Measurements from ENCODE around the gene TIMP1. TPM values are rescaled to one million over a fixed set of nuclear protein-coding genes. Genes with fewer than 3 reads are reported as not detected.
A peak's percentile ranks its signal among the peaks of the same experiment; 100 is the strongest.

Gene TIMP1
- total RNA-seq, 1 experiment from 2014 or later: 333 TPM

- H3K9me3 ChIP-seq: no peaks in the 10 kb centered on the region
- no peaks in the 10 kb centered on the region for H3K27me3 ChIP-seq
- DNase-seq: no peak
- H3K4me3 ChIP-seq: no peak overlapping the region
- no peaks in the 10 kb centered on the region for H3K36me3 ChIP-seq
Measured at GRCh38 chrX:47618923-47619485, 36.8 kb downstream of the TIMP1 start.

DNA sequence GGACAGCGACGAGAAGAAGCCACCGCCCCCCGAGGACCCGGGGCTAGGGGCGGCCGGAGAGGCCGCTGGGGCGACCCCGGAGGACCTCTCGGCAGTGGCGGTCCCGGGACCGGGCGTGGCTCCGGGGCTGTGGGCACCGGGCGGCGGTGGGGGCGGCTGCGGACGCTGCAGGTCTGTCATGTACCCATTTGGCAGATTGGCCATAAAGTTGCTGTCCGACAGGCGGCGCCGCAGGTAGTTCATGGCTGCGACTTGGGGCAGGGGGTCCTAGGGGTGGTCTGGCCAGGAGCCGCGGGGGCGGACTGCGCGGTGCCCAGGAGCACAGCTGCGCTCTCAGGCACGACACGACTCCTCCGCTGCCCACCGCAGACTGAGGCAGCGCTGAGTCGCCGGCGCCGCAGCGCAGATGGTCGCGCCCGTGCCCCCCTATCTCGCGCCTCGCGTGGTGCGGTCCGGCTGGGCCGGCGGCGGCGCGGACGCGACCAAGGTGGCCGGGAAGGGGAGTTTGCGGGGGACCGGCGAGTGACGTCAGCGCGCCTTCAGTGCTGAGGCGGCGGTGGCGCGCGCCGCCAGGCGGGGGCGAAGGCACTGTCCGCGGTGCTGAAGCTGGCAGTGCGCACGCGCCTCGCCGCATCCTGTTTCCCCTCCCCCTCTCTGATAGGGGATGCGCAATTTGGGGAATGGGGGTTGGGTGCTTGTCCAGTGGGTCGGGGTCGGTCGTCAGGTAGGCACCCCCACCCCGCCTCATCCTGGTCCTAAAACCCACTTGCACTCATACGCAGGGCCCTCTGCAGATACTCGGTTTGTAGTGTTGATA is 37.5 kb downstream of the TIMP1 start, which contains the start of gene SYN1:
SYN1 (minus strand) TSS at position 372 of the 817 bp plus-strand sequence; CDS start at position 243, 129 bp downstream.
- no peaks in the 10 kb centered on the region for H3K27me3 ChIP-seq
- H3K4me3 ChIP-seq: peak within 1 kb of the TSS; percentile 18; the same call in 1 of the 2 replicates
- DNase-seq: peak; percentile 72
- H3K9me3 ChIP-seq: no peaks in the 10 kb centered on the region
- H3K36me3 ChIP-seq: no peaks in the 10 kb centered on the region

- Histone ChIP-seq H3K9me3 (no peaks in the 10 kb centered on the region), H3K4me3 (no peak overlapping the region), H3K36me3 (no peaks in the 10 kb centered on the region), H3K27me3 (no peaks in the 10 kb centered on the region)
- no peak for DNase-seq
Measured at GRCh38 chrX:47620303-47620685, 38.1 kb downstream of the TIMP1 start.

DNA sequence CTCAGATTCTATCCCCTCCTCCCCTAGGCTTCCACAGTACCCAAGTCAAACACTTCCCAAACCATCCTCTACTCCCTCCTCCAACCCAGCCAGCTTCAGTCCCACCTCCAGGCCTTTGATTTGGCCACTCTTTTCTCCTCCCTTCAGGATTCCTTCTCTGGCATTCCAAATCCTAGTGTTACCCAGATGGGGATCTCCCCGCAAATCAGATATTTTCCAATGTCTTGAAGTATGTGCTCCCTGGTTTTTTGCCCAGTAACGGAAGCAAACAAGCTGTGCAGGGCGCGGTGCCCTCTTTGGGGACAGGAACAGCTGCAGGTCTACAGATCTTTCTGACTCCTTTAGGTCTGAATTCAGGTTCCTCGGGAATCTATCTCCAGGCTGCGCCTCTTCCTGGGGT is 39.6 kb downstream of the TIMP1 start:
- Histone ChIP-seq H3K27me3 (no peaks in the 10 kb centered on the region), H3K4me3 (no peak overlapping the region), H3K9me3 (no peaks in the 10 kb centered on the region), H3K36me3 (no peaks in the 10 kb centered on the region)
- DNase-seq: no peak

DNA sequence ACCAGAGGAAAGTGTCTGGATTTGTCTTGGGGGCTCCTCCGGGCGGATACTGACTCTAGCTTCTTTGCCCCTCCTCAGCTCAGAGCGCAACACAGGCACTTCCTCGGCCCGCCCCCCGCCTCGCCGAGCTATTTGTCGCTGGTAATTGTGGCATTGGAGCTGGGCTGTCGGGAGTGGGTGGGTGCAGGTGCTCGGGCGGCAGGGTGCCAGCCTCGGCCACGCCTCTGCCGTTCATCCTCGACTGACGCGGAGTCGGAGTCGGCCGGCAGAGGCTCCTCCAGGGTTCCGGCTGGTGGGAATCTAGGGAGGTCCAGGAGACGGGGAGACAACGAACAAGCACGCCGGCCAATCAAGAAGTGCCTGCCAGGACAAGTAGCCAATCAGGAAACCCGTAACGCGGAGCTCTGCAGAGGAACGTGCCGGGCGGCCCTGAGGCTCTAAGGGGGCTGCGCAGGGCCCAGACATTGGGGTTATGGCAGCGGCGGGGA is 41.3 kb downstream of the TIMP1 start:
- H3K27me3 ChIP-seq: no peaks in the 10 kb centered on the region
- H3K9me3 ChIP-seq: no peaks in the 10 kb centered on the region
- H3K36me3 ChIP-seq: no peaks in the 10 kb centered on the region
- DNase-seq: peak; percentile 40
- no peak overlapping the region for H3K4me3 ChIP-seq

GRCh38 chrX:47625365-47625764 is 43.1 kb downstream of the TIMP1 start:
- Histone ChIP-seq H3K9me3 (no peaks in the 10 kb centered on the region), H3K4me3 (no peak overlapping the region), H3K27me3 (no peaks in the 10 kb centered on the region), H3K36me3 (no peaks in the 10 kb centered on the region)
- no peak for DNase-seq

DNA sequence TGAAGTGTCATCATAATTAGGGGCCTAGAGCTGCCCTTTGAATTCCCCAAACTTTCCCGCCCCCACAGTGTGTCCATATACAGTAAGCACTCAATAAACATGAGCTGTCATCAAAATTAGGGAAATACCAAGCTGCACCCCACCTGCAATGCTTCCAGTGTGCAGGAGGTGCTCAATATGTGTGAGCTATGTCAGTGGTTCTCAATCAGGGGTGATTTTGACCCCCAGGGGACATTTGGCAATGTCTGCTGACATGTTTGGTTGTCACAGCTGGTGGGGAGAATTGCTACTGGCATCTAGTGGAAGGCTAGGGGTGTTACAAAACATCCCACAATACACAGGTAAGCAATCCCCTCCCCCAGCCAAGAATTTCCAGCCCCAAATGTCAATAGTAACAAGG is 46.7 kb downstream of the TIMP1 start:
- H3K27me3 ChIP-seq: no peaks in the 10 kb centered on the region
- DNase-seq: no peak
- H3K4me3 ChIP-seq: no peak overlapping the region

DNA sequence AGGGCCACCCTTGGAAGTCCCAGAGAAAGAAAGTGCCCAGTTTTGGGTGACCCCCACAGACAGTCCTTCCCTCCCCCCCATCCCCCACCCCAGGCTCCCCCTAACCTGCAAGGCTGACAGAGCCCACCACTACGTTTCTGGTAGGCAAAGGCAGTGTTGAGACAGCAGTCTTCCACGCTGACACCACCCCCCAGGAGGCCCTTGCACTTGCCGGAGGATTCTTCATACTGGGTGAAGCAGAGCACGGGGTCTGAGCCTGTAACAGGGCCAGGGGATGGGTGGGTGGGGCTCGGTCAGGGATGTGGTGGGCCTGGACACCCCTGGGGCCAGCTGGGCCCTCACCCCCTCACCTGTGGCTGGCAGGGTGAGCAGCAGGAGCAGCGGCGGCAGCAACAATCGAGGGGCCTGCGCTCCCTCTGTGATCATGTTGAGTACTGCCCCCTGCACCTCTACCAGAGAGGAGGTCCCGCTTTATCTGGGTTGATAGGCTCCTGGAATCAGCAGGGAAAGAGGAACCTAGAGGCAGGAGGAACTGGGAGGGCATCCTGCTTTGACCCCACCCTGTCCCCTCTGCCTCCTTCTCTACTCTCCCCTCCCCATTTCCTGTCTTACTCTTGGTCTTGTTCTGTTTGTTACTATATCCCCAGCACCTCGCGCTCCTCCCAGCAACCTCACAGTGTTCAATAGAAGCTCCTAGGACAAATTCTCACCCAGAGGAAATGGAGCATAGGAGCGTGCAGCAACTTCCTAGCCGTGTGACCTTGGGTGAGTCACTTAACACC is 47.4 kb downstream of the TIMP1 start, which contains the start of gene CFP:
CFP (minus strand) TSS at position 512 of the 782 bp plus-strand sequence; CDS start at position 426, 86 bp downstream.
- H3K9me3 ChIP-seq: no peaks in the 10 kb centered on the region
- no peaks in the 10 kb centered on the region for H3K27me3 ChIP-seq
- no peak within 1 kb of the TSS for H3K4me3 ChIP-seq
- no peaks in the 10 kb centered on the region for H3K36me3 ChIP-seq
- no peak for DNase-seq

More for the DNA sequence above, 46.7 kb downstream of the TIMP1 start:
- Histone ChIP-seq H3K36me3 (no peaks in the 10 kb centered on the region), H3K9me3 (no peaks in the 10 kb centered on the region)

DNA sequence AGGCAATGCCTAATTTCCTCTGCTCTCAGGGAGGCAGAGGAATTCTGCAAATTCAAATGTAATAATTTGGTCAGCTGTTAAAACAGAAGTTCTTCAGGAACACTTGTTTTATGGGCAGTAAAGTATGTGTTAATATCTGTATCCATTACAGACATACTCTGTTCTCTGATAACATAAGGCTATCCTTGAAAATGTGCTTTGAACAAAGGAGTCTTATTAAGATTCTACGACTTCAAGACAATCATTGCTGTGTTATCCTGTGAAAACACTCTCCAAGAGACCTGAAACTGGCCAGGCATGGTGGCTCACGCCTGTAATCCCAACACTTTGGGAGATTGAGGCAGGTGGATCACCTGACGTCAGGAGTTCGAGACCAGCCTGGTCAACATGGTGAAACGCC is 49.4 kb downstream of the TIMP1 start:
- H3K9me3 ChIP-seq: no peaks in the 10 kb centered on the region
- no peaks in the 10 kb centered on the region for H3K27me3 ChIP-seq
- no peaks in the 10 kb centered on the region; the same call in 1 of the 2 replicates for H3K36me3 ChIP-seq
- H3K4me3 ChIP-seq: no peak overlapping the region
- no peak for DNase-seq

- Histone ChIP-seq H3K4me3 (no peak overlapping the region), H3K36me3 (no peaks in the 10 kb centered on the region; the same call in 1 of the 2 replicates), H3K9me3 (no peaks in the 10 kb centered on the region), H3K27me3 (no peaks in the 10 kb centered on the region)
- no peak for DNase-seq
Measured at GRCh38 chrX:47632666-47633065, 50.4 kb downstream of the TIMP1 start.

DNA sequence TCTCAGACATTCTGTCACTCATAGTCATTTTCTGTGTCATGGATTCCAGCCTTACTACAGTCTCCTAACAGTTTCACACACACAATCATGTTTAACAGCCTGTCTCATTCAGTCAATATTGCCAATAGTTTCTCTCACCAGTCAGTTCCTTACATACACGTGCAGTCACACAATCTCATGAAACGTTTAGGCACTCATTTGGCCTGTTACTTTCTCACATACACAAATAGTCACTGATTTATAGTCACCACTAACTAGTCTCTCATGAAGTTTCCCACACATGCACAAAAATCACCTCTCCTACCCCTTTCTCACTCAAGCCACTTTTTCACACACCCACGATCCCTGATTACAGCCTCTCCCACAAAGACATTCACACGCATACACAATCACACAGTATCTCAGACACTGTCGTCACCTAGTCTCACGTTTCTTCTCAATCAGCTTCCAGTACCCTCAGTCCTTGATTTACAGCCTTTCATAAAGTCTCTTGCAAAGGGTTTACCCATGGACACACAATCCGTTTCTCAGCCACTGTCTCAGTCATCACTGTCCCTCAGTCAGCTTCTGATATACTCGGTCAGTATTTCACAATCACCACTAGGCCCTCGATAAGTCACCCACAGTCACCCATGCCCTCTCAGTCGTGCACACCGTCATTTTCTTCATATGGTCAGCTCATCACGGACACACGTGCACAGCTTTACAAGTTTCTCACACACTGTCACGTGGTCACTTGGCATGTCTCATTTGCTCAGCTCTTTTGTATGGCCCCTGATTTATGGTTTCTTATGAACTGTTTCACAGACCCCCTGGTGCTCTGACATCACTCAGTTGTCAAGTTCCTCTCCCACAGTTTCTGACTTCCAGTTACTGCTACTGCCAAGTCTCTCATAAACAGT is 51.7 kb downstream of the TIMP1 start:
- Histone ChIP-seq H3K27me3 (no peaks in the 10 kb centered on the region), H3K4me3 (no peak overlapping the region), H3K36me3 (no peaks in the 10 kb centered on the region; the same call in 1 of the 2 replicates), H3K9me3 (no peaks in the 10 kb centered on the region)
- no peak for DNase-seq

GRCh38 chrX:47634871-47635575 is 52.8 kb downstream of the TIMP1 start:
- no peak for DNase-seq
- peaks cover 2% of the 10 kb centered on the region for H3K36me3 ChIP-seq
- no peaks in the 10 kb centered on the region for H3K27me3 ChIP-seq
- H3K4me3 ChIP-seq: no peak overlapping the region
- H3K9me3 ChIP-seq: no peaks in the 10 kb centered on the region

All from MG63 (cell line).